SU-DHL-6 (cell line): Measurements from ENCODE around the gene PRDM16.

ENCODE experiments used
- CTCF ChIP-seq: fragments of 200-600 bp; sonication (generic); IDR thresholded peaks from one replicate; pipeline ENCODE4 v1.5.1; 2017; ENCODE audit warnings: antibody characterized with exemption, mild to moderate bottlenecking, low read length, moderate library complexity; ENCODE audit not compliant: insufficient read depth, poor library complexity, severe bottlenecking
- EZH2phosphoT487 ChIP-seq: fragments of 200-600 bp; sonication (generic), shearing (Covaris generic); conservative IDR thresholded peaks from 2 replicates; pipeline ENCODE4 v1.6.1; 2018; ENCODE audit warnings: mild to moderate bottlenecking, antibody characterized with exemption, low read length, moderate library complexity, mixed read lengths

- no peak for TF ChIP-seq CTCF
- TF ChIP-seq EZH2phosphoT487: no peak
Measured at GRCh38 chr1:3052501-3052900, 16.5 kb upstream of the PRDM16 start.
